ENCODE data around the gene NWD2. TPM values are rescaled to one million over a fixed set of nuclear protein-coding genes. Genes with fewer than 3 reads are reported as not detected.

Gene NWD2
- total RNA-seq, 1 experiment from 2014 or later = not detected

GRCh38 chr4:37324546-37324945 lies 80.0 kb downstream of the NWD2 start:
- no peak overlapping the region for H3K4me3 ChIP-seq
- ChIA-PET POLR2A (ENCODE audit: unreplicated experiment) (no interaction called here), CTCF (no interaction called here)
- no peak overlapping the region for H2AFZ ChIP-seq
- no peak overlapping the region for H3K4me2 ChIP-seq
- no TSS peak for BruUV-seq (replicated peaks)
- H3K79me2 ChIP-seq (ENCODE audit: low read depth) = no peaks in the 10 kb centered on the region
- H3K27ac ChIP-seq = no peak overlapping the region
- intact Hi-C loops (cut with micrococcal nuclease; ENCODE audit: unreplicated experiment) = no loop called here
- H4K20me1 ChIP-seq (ENCODE audit: insufficient read depth) = no peaks in the 10 kb centered on the region
- H3K27me3 ChIP-seq (ENCODE audit: insufficient read depth, low read depth) = no peaks in the 10 kb centered on the region
- no peaks in the 10 kb centered on the region for H3K9me3 ChIP-seq (ENCODE audit: insufficient read depth, low read depth)
- H3K4me1 ChIP-seq (replicated peaks; ENCODE audit: insufficient read depth) = no peaks in the 10 kb centered on the region
- H3F3A ChIP-seq (ENCODE audit: insufficient read depth, low read depth) = no peaks in the 10 kb centered on the region
- TF ChIP-seq, protein P1, sequence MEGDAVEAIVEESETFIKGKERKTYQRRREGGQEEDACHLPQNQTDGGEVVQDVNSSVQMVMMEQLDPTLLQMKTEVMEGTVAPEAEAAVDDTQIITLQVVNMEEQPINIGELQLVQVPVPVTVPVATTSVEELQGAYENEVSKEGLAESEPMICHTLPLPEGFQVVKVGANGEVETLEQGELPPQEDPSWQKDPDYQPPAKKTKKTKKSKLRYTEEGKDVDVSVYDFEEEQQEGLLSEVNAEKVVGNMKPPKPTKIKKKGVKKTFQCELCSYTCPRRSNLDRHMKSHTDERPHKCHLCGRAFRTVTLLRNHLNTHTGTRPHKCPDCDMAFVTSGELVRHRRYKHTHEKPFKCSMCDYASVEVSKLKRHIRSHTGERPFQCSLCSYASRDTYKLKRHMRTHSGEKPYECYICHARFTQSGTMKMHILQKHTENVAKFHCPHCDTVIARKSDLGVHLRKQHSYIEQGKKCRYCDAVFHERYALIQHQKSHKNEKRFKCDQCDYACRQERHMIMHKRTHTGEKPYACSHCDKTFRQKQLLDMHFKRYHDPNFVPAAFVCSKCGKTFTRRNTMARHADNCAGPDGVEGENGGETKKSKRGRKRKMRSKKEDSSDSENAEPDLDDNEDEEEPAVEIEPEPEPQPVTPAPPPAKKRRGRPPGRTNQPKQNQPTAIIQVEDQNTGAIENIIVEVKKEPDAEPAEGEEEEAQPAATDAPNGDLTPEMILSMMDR (conservative IDR thresholded peaks at IDR 0.05) = no peak
- TF ChIP-seq EZH2 (IDR thresholded peaks at IDR 0.05; ENCODE audit: low read depth) = no peak
- H3K36me3 ChIP-seq (ENCODE audit: low read depth) = no peaks in the 10 kb centered on the region
- H3K9me2 ChIP-seq (ENCODE audit: insufficient read depth) = no peaks in the 10 kb centered on the region
- no peak for DNase-seq

GRCh38 chr4:37326852-37327251 lies 82.3 kb downstream of the NWD2 start:
- DNase-seq = no peak
- intact Hi-C loops (cut with micrococcal nuclease; ENCODE audit: unreplicated experiment) = no loop called here
- no peaks in the 10 kb centered on the region for H3K36me3 ChIP-seq (ENCODE audit: low read depth)
- BruUV-seq (replicated peaks) = no TSS peak
- ChIA-PET POLR2A (ENCODE audit: unreplicated experiment) (no interaction called here), CTCF (no interaction called here)
- no peaks in the 10 kb centered on the region for H3K4me1 ChIP-seq (replicated peaks; ENCODE audit: insufficient read depth)
- H3K9me3 ChIP-seq (ENCODE audit: insufficient read depth, low read depth) = no peaks in the 10 kb centered on the region
- H3K27ac ChIP-seq = no peak overlapping the region
- H3F3A ChIP-seq (ENCODE audit: insufficient read depth, low read depth) = no peaks in the 10 kb centered on the region
- no peaks in the 10 kb centered on the region for H4K20me1 ChIP-seq (ENCODE audit: insufficient read depth)
- H3K79me2 ChIP-seq (ENCODE audit: low read depth) = no peaks in the 10 kb centered on the region
- H3K9me2 ChIP-seq (ENCODE audit: insufficient read depth) = no peaks in the 10 kb centered on the region
- H3K4me2 ChIP-seq = no peak overlapping the region
- TF ChIP-seq EZH2 (IDR thresholded peaks at IDR 0.05; ENCODE audit: low read depth) = no peak
- TF ChIP-seq, protein P1 (conservative IDR thresholded peaks at IDR 0.05) = no peak
- no peak overlapping the region for H2AFZ ChIP-seq
- H3K4me3 ChIP-seq = no peak overlapping the region
- no peaks in the 10 kb centered on the region for H3K27me3 ChIP-seq (ENCODE audit: insufficient read depth, low read depth)

GRCh38 chr4:37338972-37339371 lies 94.4 kb downstream of the NWD2 start:
- no peaks in the 10 kb centered on the region for H3F3A ChIP-seq (ENCODE audit: insufficient read depth, low read depth)
- H3K27ac ChIP-seq = no peak overlapping the region
- no peak for TF ChIP-seq EZH2 (IDR thresholded peaks at IDR 0.05; ENCODE audit: low read depth)
- TF ChIP-seq, protein P1 (conservative IDR thresholded peaks at IDR 0.05) = no peak
- no peaks in the 10 kb centered on the region for H3K9me2 ChIP-seq (ENCODE audit: insufficient read depth)
- H3K4me1 ChIP-seq (replicated peaks; ENCODE audit: insufficient read depth) = no peaks in the 10 kb centered on the region
- no peak for DNase-seq
- H3K4me2 ChIP-seq = no peak overlapping the region
- no TSS peak for BruUV-seq (replicated peaks)
- H3K36me3 ChIP-seq (ENCODE audit: low read depth) = no peaks in the 10 kb centered on the region
- H4K20me1 ChIP-seq (ENCODE audit: insufficient read depth) = no peaks in the 10 kb centered on the region
- H3K4me3 ChIP-seq = no peak overlapping the region
- H3K27me3 ChIP-seq (ENCODE audit: insufficient read depth, low read depth) = no peaks in the 10 kb centered on the region
- intact Hi-C loops (cut with micrococcal nuclease; ENCODE audit: unreplicated experiment) = no loop called here
- CTCF ChIA-PET = no interaction called here
- POLR2A ChIA-PET (ENCODE audit: unreplicated experiment) = no interaction called here
- no peaks in the 10 kb centered on the region for H3K9me3 ChIP-seq (ENCODE audit: insufficient read depth, low read depth)
- H2AFZ ChIP-seq = no peak overlapping the region
- H3K79me2 ChIP-seq (ENCODE audit: low read depth) = no peaks in the 10 kb centered on the region
